ENCODE measurements around the gene MYO15B.

The MYO15B gene

DNA sequence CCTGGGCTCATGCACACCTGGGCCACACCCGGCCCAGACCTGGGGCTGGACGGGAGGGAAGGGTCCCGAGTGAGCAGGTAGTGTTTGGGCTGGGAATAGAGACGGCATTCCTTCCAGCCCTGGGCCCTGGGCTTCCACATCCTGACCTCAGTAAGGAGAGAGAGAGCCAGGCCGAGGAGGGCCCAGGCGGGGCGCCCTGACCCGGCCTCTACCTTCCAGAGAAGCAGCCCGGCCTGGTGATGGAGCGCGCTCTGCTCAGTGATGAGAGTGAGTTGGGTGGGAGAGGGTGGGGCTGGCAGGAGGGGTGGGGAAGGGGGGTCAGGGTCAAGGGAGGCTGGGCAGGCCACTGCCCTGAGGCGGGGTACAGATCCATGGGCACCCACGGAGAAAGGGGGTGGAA is 13.6 kb upstream of the MYO15B start:
- DNase-seq (ENCODE audit: low read depth in 1 of 2, low spot score in 1 of 2): no peak
- no peak for TF ChIP-seq POLR2AphosphoS5 (IDR thresholded peaks at IDR 0.05; ENCODE audit: low read depth)
- TF ChIP-seq, protein P1, sequence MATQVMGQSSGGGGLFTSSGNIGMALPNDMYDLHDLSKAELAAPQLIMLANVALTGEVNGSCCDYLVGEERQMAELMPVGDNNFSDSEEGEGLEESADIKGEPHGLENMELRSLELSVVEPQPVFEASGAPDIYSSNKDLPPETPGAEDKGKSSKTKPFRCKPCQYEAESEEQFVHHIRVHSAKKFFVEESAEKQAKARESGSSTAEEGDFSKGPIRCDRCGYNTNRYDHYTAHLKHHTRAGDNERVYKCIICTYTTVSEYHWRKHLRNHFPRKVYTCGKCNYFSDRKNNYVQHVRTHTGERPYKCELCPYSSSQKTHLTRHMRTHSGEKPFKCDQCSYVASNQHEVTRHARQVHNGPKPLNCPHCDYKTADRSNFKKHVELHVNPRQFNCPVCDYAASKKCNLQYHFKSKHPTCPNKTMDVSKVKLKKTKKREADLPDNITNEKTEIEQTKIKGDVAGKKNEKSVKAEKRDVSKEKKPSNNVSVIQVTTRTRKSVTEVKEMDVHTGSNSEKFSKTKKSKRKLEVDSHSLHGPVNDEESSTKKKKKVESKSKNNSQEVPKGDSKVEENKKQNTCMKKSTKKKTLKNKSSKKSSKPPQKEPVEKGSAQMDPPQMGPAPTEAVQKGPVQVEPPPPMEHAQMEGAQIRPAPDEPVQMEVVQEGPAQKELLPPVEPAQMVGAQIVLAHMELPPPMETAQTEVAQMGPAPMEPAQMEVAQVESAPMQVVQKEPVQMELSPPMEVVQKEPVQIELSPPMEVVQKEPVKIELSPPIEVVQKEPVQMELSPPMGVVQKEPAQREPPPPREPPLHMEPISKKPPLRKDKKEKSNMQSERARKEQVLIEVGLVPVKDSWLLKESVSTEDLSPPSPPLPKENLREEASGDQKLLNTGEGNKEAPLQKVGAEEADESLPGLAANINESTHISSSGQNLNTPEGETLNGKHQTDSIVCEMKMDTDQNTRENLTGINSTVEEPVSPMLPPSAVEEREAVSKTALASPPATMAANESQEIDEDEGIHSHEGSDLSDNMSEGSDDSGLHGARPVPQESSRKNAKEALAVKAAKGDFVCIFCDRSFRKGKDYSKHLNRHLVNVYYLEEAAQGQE (IDR thresholded peaks at IDR 0.05; ENCODE audit: insufficient replicate concordance, low read depth): no peak
- TF ChIP-seq GABPA (IDR thresholded peaks at IDR 0.05; ENCODE audit: low read depth): no peak
- no peak for TF ChIP-seq SPI1 (IDR thresholded peaks at IDR 0.05; ENCODE audit: borderline replicate concordance, low read depth)
- TF ChIP-seq, protein P2, sequence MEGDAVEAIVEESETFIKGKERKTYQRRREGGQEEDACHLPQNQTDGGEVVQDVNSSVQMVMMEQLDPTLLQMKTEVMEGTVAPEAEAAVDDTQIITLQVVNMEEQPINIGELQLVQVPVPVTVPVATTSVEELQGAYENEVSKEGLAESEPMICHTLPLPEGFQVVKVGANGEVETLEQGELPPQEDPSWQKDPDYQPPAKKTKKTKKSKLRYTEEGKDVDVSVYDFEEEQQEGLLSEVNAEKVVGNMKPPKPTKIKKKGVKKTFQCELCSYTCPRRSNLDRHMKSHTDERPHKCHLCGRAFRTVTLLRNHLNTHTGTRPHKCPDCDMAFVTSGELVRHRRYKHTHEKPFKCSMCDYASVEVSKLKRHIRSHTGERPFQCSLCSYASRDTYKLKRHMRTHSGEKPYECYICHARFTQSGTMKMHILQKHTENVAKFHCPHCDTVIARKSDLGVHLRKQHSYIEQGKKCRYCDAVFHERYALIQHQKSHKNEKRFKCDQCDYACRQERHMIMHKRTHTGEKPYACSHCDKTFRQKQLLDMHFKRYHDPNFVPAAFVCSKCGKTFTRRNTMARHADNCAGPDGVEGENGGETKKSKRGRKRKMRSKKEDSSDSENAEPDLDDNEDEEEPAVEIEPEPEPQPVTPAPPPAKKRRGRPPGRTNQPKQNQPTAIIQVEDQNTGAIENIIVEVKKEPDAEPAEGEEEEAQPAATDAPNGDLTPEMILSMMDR (IDR thresholded peaks at IDR 0.05; ENCODE audit: insufficient read depth, low read length): no peak
- no peak overlapping the region for H3K4me3 ChIP-seq (replicated peaks; ENCODE audit: insufficient read depth, low read length)
- H3K27ac ChIP-seq (replicated peaks): no peak overlapping the region
- no peaks in the 10 kb centered on the region for H3K27me3 ChIP-seq (ENCODE audit: insufficient read depth, poor library complexity, severe bottlenecking)

GRCh38 chr17:75574404-75575036 is 13.1 kb upstream of the MYO15B start:
- Histone ChIP-seq H3K27me3 (ENCODE audit: insufficient read depth, poor library complexity, severe bottlenecking) (no peaks in the 10 kb centered on the region), H3K4me3 (replicated peaks; ENCODE audit: insufficient read depth, low read length) (no peak overlapping the region), H3K27ac (replicated peaks) (no peak overlapping the region)
- DNase-seq (ENCODE audit: low read depth in 1 of 2, low spot score in 1 of 2): no peak
- TF ChIP-seq POLR2AphosphoS5 (IDR thresholded peaks at IDR 0.05; ENCODE audit: low read depth) (no peak), GABPA (IDR thresholded peaks at IDR 0.05; ENCODE audit: low read depth) (no peak), SPI1 (IDR thresholded peaks at IDR 0.05; ENCODE audit: borderline replicate concordance, low read depth) (no peak)
- TF ChIP-seq, protein P2 (IDR thresholded peaks at IDR 0.05; ENCODE audit: insufficient read depth, low read length): no peak
- TF ChIP-seq, protein P1 (IDR thresholded peaks at IDR 0.05; ENCODE audit: insufficient replicate concordance, low read depth): no peak

- no peak for TF ChIP-seq POLR2AphosphoS5 (IDR thresholded peaks at IDR 0.05; ENCODE audit: low read depth)
- TF ChIP-seq SPI1 (IDR thresholded peaks at IDR 0.05; ENCODE audit: borderline replicate concordance, low read depth): no peak
- TF ChIP-seq, protein P2 (IDR thresholded peaks at IDR 0.05; ENCODE audit: insufficient read depth, low read length): no peak
- TF ChIP-seq GABPA (IDR thresholded peaks at IDR 0.05; ENCODE audit: low read depth): no peak
- TF ChIP-seq, protein P1 (IDR thresholded peaks at IDR 0.05; ENCODE audit: insufficient replicate concordance, low read depth): no peak
- no peak for DNase-seq (ENCODE audit: low read depth in 1 of 2, low spot score in 1 of 2)
- H3K27ac ChIP-seq (replicated peaks): no peak overlapping the region
Observed at GRCh38 chr17:75575197-75575596, 12.4 kb upstream of the MYO15B start.

More at GRCh38 chr17:75575197-75575596, 12.4 kb upstream of the MYO15B start:
- H3K27me3 ChIP-seq (ENCODE audit: insufficient read depth, poor library complexity, severe bottlenecking): no peaks in the 10 kb centered on the region
- H3K4me3 ChIP-seq (replicated peaks; ENCODE audit: insufficient read depth, low read length): no peak overlapping the region
